Measurements from ENCODE around the gene KIAA1217. TPM values are rescaled to one million over a fixed set of nuclear protein-coding genes. Genes with fewer than 3 reads are reported as not detected.

Gene KIAA1217
- total RNA-seq, 6 experiments from 2014 or later, result 10.4 to 25.5 (median 14.9) TPM

DNA sequence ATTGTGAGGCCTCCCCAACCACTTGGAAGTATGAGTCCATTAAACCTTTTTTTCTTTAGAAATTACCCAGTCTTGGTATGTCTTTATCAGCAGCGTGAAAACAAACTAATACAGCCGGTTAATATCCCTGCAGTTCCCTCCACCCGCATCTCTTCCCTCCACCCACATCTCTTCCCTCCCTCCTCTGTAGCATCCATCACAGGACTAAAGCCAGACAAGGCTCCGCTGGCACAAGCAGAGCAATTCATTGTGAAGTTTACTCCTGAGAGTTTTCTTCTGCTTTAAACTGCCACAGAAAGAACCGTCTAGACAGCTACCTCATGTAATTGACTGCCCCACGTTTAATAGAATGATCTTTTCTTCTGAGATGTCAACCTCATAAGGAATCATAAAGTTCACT lies 131.5 kb downstream of the KIAA1217 start:
- Histone ChIP-seq H3K9me3 (no peaks in the 10 kb centered on the region), H3K27ac (no peak overlapping the region), H3K4me1 (no peaks in the 10 kb centered on the region), H3K36me3 (no peaks in the 10 kb centered on the region), H3K4me3 (no peak overlapping the region), H3K27me3 (no peaks in the 10 kb centered on the region)
- WGBS (ENCODE audit: insufficient coverage, low coverage, low lambda C conversion rate, missing lambda C conversion rate), result 75% methylated on average over 6 of the region's 6 CpGs
- DNase-seq (no peak), ATAC-seq (no peak)
- intact Hi-C loops (cut with DNase I), result no loop called here
- TF ChIP-seq POLR2A (IDR thresholded peaks at IDR 0.05), result no peak
- TF ChIP-seq, protein P1, sequence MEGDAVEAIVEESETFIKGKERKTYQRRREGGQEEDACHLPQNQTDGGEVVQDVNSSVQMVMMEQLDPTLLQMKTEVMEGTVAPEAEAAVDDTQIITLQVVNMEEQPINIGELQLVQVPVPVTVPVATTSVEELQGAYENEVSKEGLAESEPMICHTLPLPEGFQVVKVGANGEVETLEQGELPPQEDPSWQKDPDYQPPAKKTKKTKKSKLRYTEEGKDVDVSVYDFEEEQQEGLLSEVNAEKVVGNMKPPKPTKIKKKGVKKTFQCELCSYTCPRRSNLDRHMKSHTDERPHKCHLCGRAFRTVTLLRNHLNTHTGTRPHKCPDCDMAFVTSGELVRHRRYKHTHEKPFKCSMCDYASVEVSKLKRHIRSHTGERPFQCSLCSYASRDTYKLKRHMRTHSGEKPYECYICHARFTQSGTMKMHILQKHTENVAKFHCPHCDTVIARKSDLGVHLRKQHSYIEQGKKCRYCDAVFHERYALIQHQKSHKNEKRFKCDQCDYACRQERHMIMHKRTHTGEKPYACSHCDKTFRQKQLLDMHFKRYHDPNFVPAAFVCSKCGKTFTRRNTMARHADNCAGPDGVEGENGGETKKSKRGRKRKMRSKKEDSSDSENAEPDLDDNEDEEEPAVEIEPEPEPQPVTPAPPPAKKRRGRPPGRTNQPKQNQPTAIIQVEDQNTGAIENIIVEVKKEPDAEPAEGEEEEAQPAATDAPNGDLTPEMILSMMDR (IDR thresholded peaks at IDR 0.05), result no peak

DNA sequence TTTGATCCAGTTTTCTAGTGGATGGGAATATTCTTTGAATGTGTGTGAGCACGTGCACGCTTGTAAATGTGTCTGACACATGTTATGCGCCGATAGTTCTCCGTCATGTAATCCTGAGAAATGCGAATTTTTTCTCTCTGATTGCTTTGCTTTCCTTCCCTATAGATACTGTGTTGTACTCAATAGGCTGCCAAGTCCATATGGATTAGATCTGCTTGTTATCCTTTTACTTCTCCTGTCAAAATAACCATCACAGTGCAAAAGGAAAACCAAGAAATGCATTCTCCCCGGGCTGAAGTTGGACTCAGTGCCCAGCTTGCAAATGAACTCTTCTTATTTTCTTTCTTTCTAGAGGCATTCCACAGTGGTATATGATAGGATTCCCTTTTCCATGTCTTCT lies 131.9 kb downstream of the KIAA1217 start:
- Histone ChIP-seq H3K27me3 (no peaks in the 10 kb centered on the region), H3K36me3 (no peaks in the 10 kb centered on the region), H3K9me3 (no peaks in the 10 kb centered on the region), H3K27ac (no peak overlapping the region), H3K4me1 (no peaks in the 10 kb centered on the region), H3K4me3 (no peak overlapping the region)
- WGBS (ENCODE audit: insufficient coverage, low coverage, low lambda C conversion rate, missing lambda C conversion rate), result 72% methylated on average over 6 of the region's 7 CpGs
- DNase-seq (no peak), ATAC-seq (no peak)
- intact Hi-C loops (cut with DNase I), result no loop called here
- no peak for TF ChIP-seq POLR2A (IDR thresholded peaks at IDR 0.05)
- TF ChIP-seq, protein P1 (IDR thresholded peaks at IDR 0.05), result no peak

DNA sequence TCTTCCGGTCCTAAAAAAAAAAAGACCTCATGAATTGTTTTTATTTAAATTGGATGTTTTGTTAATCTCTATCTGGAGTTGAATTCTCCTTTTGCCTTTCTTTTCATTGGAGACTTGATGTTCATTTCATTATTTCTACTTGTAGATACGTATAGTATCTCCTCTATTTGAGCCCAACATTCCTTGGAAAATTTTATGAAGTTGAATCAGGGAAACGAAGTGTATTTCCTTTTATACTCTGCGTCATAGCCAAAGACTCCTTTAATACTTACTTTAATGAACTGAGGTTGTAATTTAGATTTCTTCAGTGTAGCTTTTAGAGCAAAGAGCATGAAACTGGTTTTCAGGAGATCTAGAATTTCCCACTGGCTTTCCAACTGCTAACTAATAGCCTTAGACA lies 132.4 kb downstream of the KIAA1217 start:
- WGBS (ENCODE audit: insufficient coverage, low coverage, low lambda C conversion rate, missing lambda C conversion rate), result 58% methylated on average over 4 of the region's 4 CpGs
- H3K27ac ChIP-seq, result no peak overlapping the region
- no peak overlapping the region for H3K4me3 ChIP-seq
- DNase-seq (no peak), ATAC-seq (no peak)
- no peaks in the 10 kb centered on the region for H3K36me3 ChIP-seq
- intact Hi-C loops (cut with DNase I), result no loop called here
- no peaks in the 10 kb centered on the region for H3K27me3 ChIP-seq
- TF ChIP-seq, protein P1 (IDR thresholded peaks at IDR 0.05), result no peak
- no peak for TF ChIP-seq POLR2A (IDR thresholded peaks at IDR 0.05)
- no peaks in the 10 kb centered on the region for H3K4me1 ChIP-seq
- no peaks in the 10 kb centered on the region for H3K9me3 ChIP-seq

DNA sequence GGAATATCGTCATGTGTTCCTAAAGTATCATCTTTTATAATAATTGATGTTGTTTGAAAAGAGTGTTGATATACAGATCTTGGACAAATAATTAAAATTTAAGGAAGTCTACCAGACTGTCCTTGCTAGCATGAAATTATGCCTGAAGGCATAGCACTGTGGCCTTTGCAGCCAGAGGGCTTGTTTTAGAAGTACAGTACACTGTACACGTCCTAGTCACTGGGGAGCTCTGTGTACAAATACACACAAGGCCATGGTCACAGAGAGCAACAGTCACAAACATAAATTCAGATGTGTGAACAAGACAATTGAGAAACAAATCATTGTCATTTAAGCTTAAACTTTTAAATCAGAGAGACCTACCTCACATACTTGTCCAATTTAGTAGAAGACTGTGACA lies 133.0 kb downstream of the KIAA1217 start:
- intact Hi-C loops (cut with DNase I), result no loop called here
- H3K27ac ChIP-seq, result no peak overlapping the region
- no peak overlapping the region for H3K4me3 ChIP-seq
- no peak for TF ChIP-seq POLR2A (IDR thresholded peaks at IDR 0.05)
- TF ChIP-seq, protein P1 (IDR thresholded peaks at IDR 0.05), result no peak
- ATAC-seq (no peak), DNase-seq (no peak)
- H3K27me3 ChIP-seq, result no peaks in the 10 kb centered on the region
- no peaks in the 10 kb centered on the region for H3K36me3 ChIP-seq
- 34% methylated on average over 2 of the region's 2 CpGs for WGBS (ENCODE audit: insufficient coverage, low coverage, low lambda C conversion rate, missing lambda C conversion rate)
- H3K9me3 ChIP-seq, result no peaks in the 10 kb centered on the region
- H3K4me1 ChIP-seq, result no peaks in the 10 kb centered on the region

DNA sequence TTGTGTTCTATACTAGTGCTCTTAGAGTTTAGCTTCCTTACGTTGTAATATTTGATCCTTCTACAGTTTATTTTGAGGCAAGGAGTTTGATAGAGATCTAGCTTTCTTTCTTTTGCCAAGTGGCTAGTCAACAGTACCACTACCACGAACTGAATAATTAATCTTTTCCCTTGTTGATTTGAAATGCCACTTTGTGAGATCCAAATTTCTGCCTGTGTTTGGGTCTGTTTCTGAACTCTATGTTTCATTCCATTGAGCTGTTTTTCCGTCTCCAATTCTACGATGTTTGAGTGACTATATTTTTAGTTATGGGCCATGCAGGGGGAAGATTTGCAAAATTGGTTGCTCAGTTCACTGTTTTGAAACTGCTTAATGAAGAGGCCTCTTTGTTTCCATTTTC lies 134.7 kb downstream of the KIAA1217 start:
- H3K27me3 ChIP-seq, result no peaks in the 10 kb centered on the region
- WGBS (ENCODE audit: insufficient coverage, low coverage, low lambda C conversion rate, missing lambda C conversion rate), result 26% methylated on average over 4 of the region's 4 CpGs
- H3K4me3 ChIP-seq, result no peak overlapping the region
- H3K9me3 ChIP-seq, result no peaks in the 10 kb centered on the region
- TF ChIP-seq, protein P1 (IDR thresholded peaks at IDR 0.05), result no peak
- TF ChIP-seq POLR2A (IDR thresholded peaks at IDR 0.05), result no peak
- intact Hi-C loops (cut with DNase I), result no loop called here
- ATAC-seq (no peak), DNase-seq (no peak)
- H3K4me1 ChIP-seq, result no peaks in the 10 kb centered on the region
- H3K36me3 ChIP-seq, result no peaks in the 10 kb centered on the region
- no peak overlapping the region for H3K27ac ChIP-seq
